ENCODE measurements around the gene ZSWIM9. TPM values are rescaled to one million over a fixed set of nuclear protein-coding genes. Genes with fewer than 3 reads are reported as not detected.
A peak's percentile ranks its signal among the peaks of the same experiment; 100 is the strongest.

The ZSWIM9 gene
- total RNA-seq, 2 donors from 2014 or later, result 4.7 to 9.6 TPM

DNA sequence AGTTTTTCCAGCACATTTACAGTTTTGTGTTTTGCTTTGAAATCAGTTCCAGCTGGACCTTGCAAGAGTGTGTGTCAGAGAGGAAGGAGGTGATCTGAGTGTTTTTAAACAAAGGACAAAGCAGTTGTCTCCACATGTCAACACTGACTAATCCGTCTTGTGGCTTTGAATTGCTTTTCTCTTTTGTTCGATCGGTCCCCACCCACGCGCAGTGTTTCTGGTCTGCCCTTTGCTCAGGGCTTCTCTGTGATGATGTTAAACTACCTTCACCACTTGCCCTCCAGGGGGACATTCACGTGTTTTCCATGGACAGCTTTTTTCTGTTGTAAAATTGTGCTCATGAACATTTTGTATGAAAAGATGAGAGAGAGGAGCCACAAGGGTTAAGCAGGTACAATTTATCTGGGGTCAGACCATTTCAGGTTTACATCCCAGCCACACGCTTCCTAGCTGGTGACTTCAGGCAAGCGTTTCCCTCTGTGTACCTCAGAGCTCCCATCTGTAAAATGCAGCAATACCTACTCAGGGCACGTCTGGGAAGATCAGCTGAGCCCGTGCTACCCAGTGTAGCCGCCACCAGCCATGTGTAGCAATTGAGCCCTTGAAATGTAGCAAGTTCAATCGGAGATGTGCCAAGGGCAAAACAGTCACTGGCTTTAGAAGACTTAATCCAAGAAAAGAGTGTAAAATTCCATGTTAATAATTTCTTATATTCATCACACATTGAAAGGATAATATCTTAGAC lies 46.4 kb upstream of the ZSWIM9 start:
- Histone ChIP-seq H3K27me3 (no peaks in the 10 kb centered on the region), H3K4me1 (no peaks in the 10 kb centered on the region), H3K36me3 (replicated peaks in 1 of 2; ENCODE audit: insufficient read depth in 1 of 2, low read depth in 2 of 2) (peaks cover 0 to 3% of the 10 kb centered on the region in 2 donors), H3K4me3 (no peak overlapping the region), H3K9me3 (no peaks in the 10 kb centered on the region), H3K27ac (no peak overlapping the region)
- TF ChIP-seq, protein P1, sequence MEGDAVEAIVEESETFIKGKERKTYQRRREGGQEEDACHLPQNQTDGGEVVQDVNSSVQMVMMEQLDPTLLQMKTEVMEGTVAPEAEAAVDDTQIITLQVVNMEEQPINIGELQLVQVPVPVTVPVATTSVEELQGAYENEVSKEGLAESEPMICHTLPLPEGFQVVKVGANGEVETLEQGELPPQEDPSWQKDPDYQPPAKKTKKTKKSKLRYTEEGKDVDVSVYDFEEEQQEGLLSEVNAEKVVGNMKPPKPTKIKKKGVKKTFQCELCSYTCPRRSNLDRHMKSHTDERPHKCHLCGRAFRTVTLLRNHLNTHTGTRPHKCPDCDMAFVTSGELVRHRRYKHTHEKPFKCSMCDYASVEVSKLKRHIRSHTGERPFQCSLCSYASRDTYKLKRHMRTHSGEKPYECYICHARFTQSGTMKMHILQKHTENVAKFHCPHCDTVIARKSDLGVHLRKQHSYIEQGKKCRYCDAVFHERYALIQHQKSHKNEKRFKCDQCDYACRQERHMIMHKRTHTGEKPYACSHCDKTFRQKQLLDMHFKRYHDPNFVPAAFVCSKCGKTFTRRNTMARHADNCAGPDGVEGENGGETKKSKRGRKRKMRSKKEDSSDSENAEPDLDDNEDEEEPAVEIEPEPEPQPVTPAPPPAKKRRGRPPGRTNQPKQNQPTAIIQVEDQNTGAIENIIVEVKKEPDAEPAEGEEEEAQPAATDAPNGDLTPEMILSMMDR (IDR thresholded peaks at IDR 0.05), result no peak
- no peak for TF ChIP-seq POLR2A (IDR thresholded peaks at IDR 0.05)
- DNase-seq (no peak), ATAC-seq (no peak)
- intact Hi-C loops (cut with DNase I), result no loop called here
- WGBS, 2 donors, result 79 to 87% methylated on average over 12 of the region's 12 CpGs

DNA sequence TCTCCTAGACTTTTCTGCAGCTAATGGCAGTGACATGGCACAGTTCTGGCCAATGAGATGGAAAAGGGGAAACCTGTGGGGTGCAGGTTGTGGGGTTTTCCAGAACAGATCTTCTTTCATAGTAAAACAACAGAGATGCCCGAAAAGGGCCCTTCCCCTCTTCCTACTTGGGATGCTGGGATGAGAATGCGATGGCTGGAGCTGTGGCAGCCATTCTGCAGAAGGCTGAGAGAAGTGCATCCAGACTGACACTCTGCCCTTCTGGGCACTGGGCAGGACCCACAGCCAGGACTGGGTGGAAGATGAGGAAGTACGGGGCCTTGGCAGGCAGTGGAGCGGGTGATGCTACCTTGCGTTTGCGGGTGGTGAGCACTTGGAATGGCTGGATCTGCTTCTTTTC lies 42.9 kb upstream of the ZSWIM9 start:
- peaks cover 0 to 1% of the 10 kb centered on the region in 2 donors for H3K36me3 ChIP-seq (replicated peaks in 1 of 2; ENCODE audit: insufficient read depth in 1 of 2, low read depth in 2 of 2)
- H3K27ac ChIP-seq, result no peak overlapping the region
- ATAC-seq (no peak), DNase-seq (no peak)
- no peak overlapping the region for H3K4me3 ChIP-seq
- H3K27me3 ChIP-seq, result no peaks in the 10 kb centered on the region
- no peaks in the 10 kb centered on the region for H3K4me1 ChIP-seq
- H3K9me3 ChIP-seq, result no peaks in the 10 kb centered on the region
- intact Hi-C loops (cut with DNase I), result no loop called here
- TF ChIP-seq, protein P1 (IDR thresholded peaks at IDR 0.05), result no peak
- no peak for TF ChIP-seq POLR2A (IDR thresholded peaks at IDR 0.05)
- 95 to 97% methylated on average over 6 of the region's 6 CpGs for WGBS, 2 donors

DNA sequence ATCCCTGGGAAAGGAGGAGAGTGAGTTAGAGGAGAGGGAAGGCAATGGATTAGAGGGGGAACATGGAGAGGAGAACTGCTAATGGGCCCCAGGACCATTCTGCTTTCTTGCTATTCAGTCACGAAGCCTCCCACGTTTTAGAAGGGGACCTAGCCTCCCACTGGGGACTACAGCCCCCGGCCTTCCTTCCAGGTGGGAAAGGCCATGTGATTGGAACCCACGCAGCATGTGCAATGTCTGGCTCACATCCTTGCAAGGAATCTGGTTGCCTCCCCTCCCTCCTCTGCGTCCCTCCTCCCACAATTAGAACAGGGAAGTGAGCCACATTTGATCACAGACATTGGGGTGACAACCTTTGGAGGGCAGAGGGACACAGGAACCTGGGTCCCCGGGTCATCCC lies 37.4 kb upstream of the ZSWIM9 start:
- TF ChIP-seq POLR2A (IDR thresholded peaks at IDR 0.05), result no peak
- TF ChIP-seq, protein P1 (IDR thresholded peaks at IDR 0.05), result no peak
- Histone ChIP-seq H3K4me3 (no peak overlapping the region), H3K4me1 (no peaks in the 10 kb centered on the region), H3K27me3 (no peaks in the 10 kb centered on the region), H3K27ac (no peak overlapping the region), H3K36me3 (replicated peaks in 1 of 2; ENCODE audit: insufficient read depth in 1 of 2, low read depth in 2 of 2) (no peaks in the 10 kb centered on the region), H3K9me3 (no peaks in the 10 kb centered on the region)
- DNase-seq (no peak), ATAC-seq (no peak)
- 83 to 87% methylated on average over 5 to 6 of the region's 6 CpGs for WGBS, 2 donors
- intact Hi-C loops (cut with DNase I), result no loop called here

DNA sequence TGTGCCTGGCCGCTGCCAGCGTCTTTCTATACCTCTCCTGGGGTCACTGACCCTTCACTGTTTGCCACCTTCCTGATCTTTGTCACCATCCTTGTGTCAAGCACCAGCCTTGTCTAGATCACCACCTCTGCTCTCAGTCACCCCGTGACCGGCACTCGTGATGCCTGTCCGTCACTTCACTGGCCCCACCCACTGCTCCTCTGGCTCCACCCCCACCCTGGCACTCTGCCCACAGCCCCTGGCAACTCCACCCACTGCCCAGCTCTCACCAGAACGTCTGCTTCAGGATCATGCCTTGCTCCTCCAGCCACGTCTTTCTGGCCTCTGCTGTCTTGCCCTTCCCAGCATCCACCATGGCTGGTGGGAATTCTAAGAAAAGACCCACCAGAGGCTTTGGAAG lies 35.1 kb upstream of the ZSWIM9 start:
- ATAC-seq (no peak), DNase-seq (peak in 1 of 4 donors; percentile 17)
- 78 to 82% methylated on average over 8 of the region's 8 CpGs for WGBS, 2 donors
- Histone ChIP-seq H3K27ac (no peak overlapping the region), H3K9me3 (no peaks in the 10 kb centered on the region), H3K36me3 (replicated peaks in 1 of 2; ENCODE audit: insufficient read depth in 1 of 2, low read depth in 2 of 2) (no peaks in the 10 kb centered on the region), H3K4me1 (no peaks in the 10 kb centered on the region), H3K4me3 (no peak overlapping the region), H3K27me3 (no peaks in the 10 kb centered on the region)
- intact Hi-C loops (cut with DNase I), result no loop called here
- TF ChIP-seq, protein P1 (IDR thresholded peaks at IDR 0.05), result no peak

DNA sequence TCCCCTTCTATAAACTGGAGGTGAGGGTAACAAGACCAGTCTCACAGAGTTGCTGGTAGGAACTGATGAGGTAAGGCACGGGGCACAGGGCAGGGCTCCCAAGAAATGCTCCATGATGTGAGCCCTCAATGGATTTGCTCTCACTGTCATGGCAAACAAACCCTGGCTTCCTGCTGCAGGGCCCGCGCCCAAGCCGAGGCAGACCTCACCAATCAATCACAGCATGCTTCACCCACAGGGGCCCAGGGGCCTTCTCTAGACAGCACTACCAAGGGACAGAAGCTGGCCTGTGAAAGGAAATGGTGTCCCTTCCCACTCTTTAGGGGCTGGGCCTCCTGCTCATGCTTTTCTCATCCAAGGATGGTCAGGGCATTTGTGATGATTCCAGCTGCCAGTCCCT lies 33.9 kb upstream of the ZSWIM9 start:
- H3K27me3 ChIP-seq, result no peaks in the 10 kb centered on the region
- H3K4me1 ChIP-seq, result no peaks in the 10 kb centered on the region
- ATAC-seq, result no peak
- no peaks in the 10 kb centered on the region for H3K9me3 ChIP-seq
- H3K4me3 ChIP-seq, result no peak overlapping the region
- 98 to 100% methylated on average over 1 to 4 of the region's 4 CpGs for whole genome bisulfite sequencing, 2 donors
- intact Hi-C loops (cut with DNase I), result no loop called here
- H3K36me3 ChIP-seq (replicated peaks in 1 of 2; ENCODE audit: insufficient read depth in 1 of 2, low read depth in 2 of 2), result no peaks in the 10 kb centered on the region
- DNase-seq, result no peak
- TF ChIP-seq, protein P1 (IDR thresholded peaks at IDR 0.05), result no peak
- no peak for TF ChIP-seq POLR2A (IDR thresholded peaks at IDR 0.05)
- H3K27ac ChIP-seq, result no peak overlapping the region
